Measurements from ENCODE around the gene CST3. TPM values are rescaled to one million over a fixed set of nuclear protein-coding genes. Genes with fewer than 3 reads are reported as not detected.

The CST3 gene
- total RNA-seq, 1 experiment from 2014 or later: 331 TPM

DNA sequence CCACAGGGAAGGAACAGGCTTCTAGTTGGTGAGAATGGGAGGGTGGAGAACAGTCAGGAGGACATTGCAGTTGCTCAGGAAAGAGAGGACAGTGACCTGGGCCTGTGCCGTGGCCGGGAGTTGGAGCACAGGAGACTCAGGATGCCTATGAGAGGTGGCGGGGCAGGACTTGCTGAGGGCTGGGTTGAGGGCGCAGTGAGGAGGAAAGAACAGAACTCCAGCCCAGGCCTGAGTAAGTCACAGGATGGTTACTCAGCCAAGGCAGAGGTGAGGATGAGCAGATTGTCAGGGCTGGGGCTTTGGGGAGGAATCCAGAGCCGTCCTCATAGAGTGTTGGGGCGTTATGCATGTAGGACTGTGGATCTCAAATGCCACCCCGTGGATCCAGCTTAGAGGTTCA is 29.9 kb upstream of the CST3 start:
- CTCF ChIA-PET: no interaction called here
- intact Hi-C loops (cut with micrococcal nuclease): loop anchor here (2.0 kb wide), 1 partner anchor 329 kb away; no protein-coding TSS in a partner anchor
- Histone ChIP-seq H3K79me2 (ENCODE audit: low read length) (no peaks in the 10 kb centered on the region), H3K27me3 (ENCODE audit: low read length) (no peaks in the 10 kb centered on the region), H3K36me3 (ENCODE audit: low read depth, low read length) (no peaks in the 10 kb centered on the region), H2AFZ (ENCODE audit: low read length) (no peak overlapping the region), H3K4me2 (ENCODE audit: low read length) (no peak overlapping the region), H3K9me2 (replicated peaks; ENCODE audit: low read length) (no peaks in the 10 kb centered on the region), H3K4me3 (ENCODE audit: low read length) (no peak overlapping the region), H3K27ac (ENCODE audit: low read length) (no peak overlapping the region), H3K9me3 (ENCODE audit: low read length) (no peaks in the 10 kb centered on the region), H4K20me1 (ENCODE audit: low read length) (no peaks in the 10 kb centered on the region), H3K4me1 (ENCODE audit: insufficient read depth, low read length) (no peaks in the 10 kb centered on the region), H3K9ac (ENCODE audit: low read length) (no peak overlapping the region), H3F3A (ENCODE audit: low read length, unreplicated experiment) (no peaks in the 10 kb centered on the region)
- TF ChIP-seq, protein P1, sequence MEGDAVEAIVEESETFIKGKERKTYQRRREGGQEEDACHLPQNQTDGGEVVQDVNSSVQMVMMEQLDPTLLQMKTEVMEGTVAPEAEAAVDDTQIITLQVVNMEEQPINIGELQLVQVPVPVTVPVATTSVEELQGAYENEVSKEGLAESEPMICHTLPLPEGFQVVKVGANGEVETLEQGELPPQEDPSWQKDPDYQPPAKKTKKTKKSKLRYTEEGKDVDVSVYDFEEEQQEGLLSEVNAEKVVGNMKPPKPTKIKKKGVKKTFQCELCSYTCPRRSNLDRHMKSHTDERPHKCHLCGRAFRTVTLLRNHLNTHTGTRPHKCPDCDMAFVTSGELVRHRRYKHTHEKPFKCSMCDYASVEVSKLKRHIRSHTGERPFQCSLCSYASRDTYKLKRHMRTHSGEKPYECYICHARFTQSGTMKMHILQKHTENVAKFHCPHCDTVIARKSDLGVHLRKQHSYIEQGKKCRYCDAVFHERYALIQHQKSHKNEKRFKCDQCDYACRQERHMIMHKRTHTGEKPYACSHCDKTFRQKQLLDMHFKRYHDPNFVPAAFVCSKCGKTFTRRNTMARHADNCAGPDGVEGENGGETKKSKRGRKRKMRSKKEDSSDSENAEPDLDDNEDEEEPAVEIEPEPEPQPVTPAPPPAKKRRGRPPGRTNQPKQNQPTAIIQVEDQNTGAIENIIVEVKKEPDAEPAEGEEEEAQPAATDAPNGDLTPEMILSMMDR (conservative IDR thresholded peaks at IDR 0.05; ENCODE audit: low read depth, low read length): no peak
- no peak for TF ChIP-seq EZH2phosphoT487 (IDR thresholded peaks at IDR 0.05; ENCODE audit: borderline replicate concordance, low read length)
- TF ChIP-seq EZH2 (IDR thresholded peaks at IDR 0.05; ENCODE audit: low read length, unreplicated experiment): no peak
- DNase-seq (no peak), ATAC-seq (no peak)
- BruUV-seq (replicated peaks): no TSS peak
- POLR2A ChIA-PET (ENCODE audit: unreplicated experiment): no interaction called here

DNA sequence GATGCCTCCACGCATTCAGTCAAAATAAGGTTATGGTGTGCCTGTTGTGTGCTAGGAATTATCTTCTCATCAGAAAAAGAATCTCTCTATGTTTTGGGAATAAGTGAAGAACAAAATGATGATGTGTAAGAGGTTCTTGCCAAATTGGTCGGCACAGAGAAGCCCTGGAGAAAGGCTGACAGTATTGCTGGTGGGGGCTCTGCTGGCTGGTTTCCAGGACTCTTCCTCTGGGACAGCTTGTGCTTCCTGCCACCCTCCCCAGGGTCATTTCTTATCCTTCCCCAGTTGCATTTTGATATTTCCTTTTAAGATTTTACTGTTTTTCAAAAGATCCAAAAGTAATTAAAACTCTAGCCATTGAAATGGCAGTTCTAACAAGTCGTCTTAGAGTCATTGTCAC is 28.9 kb upstream of the CST3 start:
- DNase-seq (no peak), ATAC-seq (no peak)
- H3K79me2 ChIP-seq (ENCODE audit: low read length): no peaks in the 10 kb centered on the region
- H3K4me2 ChIP-seq (ENCODE audit: low read length): no peak overlapping the region
- ChIA-PET CTCF (no interaction called here), POLR2A (ENCODE audit: unreplicated experiment) (no interaction called here)
- no peak overlapping the region for H3K27ac ChIP-seq (ENCODE audit: low read length)
- H3K9ac ChIP-seq (ENCODE audit: low read length): no peak overlapping the region
- no peaks in the 10 kb centered on the region for H3K9me3 ChIP-seq (ENCODE audit: low read length)
- H3K4me3 ChIP-seq (ENCODE audit: low read length): no peak overlapping the region
- H2AFZ ChIP-seq (ENCODE audit: low read length): no peak overlapping the region
- no TSS peak for BruUV-seq (replicated peaks)
- TF ChIP-seq EZH2 (IDR thresholded peaks at IDR 0.05; ENCODE audit: low read length, unreplicated experiment) (no peak), EZH2phosphoT487 (IDR thresholded peaks at IDR 0.05; ENCODE audit: borderline replicate concordance, low read length) (no peak)
- TF ChIP-seq, protein P1 (conservative IDR thresholded peaks at IDR 0.05; ENCODE audit: low read depth, low read length): no peak
- no peaks in the 10 kb centered on the region for H3K4me1 ChIP-seq (ENCODE audit: insufficient read depth, low read length)
- H4K20me1 ChIP-seq (ENCODE audit: low read length): no peaks in the 10 kb centered on the region
- intact Hi-C loops (cut with micrococcal nuclease): no loop called here
- H3K27me3 ChIP-seq (ENCODE audit: low read length): no peaks in the 10 kb centered on the region
- H3F3A ChIP-seq (ENCODE audit: low read length, unreplicated experiment): no peaks in the 10 kb centered on the region
- no peaks in the 10 kb centered on the region for H3K36me3 ChIP-seq (ENCODE audit: low read depth, low read length)
- H3K9me2 ChIP-seq (replicated peaks; ENCODE audit: low read length): no peaks in the 10 kb centered on the region

DNA sequence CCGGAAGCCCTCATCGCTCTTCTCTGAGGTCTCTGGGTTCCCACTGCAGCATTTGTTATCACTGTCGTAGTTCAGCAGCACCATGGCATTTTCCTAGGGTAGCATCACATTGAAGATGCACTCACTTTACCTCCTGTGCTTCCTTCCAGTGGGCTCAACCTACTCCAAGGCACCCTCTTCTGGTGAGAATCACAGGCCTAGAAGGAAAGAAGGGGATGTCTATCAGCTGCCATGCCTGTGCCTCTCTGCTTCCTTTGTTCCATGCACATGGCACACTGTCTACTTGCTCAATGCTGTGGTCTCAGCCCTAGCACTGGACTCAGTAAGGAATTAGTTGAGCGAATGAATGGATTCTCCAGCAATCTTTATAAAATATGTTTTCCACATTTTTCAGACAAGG is 28.4 kb upstream of the CST3 start:
- peak; percentile 25 for DNase-seq
- Histone ChIP-seq H3F3A (ENCODE audit: low read length, unreplicated experiment) (no peaks in the 10 kb centered on the region), H3K9ac (ENCODE audit: low read length) (no peak overlapping the region), H3K9me2 (replicated peaks; ENCODE audit: low read length) (no peaks in the 10 kb centered on the region), H3K27me3 (ENCODE audit: low read length) (no peaks in the 10 kb centered on the region), H3K79me2 (ENCODE audit: low read length) (no peaks in the 10 kb centered on the region), H4K20me1 (ENCODE audit: low read length) (no peaks in the 10 kb centered on the region), H3K9me3 (ENCODE audit: low read length) (no peaks in the 10 kb centered on the region), H2AFZ (ENCODE audit: low read length) (no peak overlapping the region), H3K4me3 (ENCODE audit: low read length) (no peak overlapping the region), H3K4me1 (ENCODE audit: insufficient read depth, low read length) (no peaks in the 10 kb centered on the region), H3K36me3 (ENCODE audit: low read depth, low read length) (no peaks in the 10 kb centered on the region), H3K4me2 (ENCODE audit: low read length) (no peak overlapping the region), H3K27ac (ENCODE audit: low read length) (no peak overlapping the region)
- ChIA-PET POLR2A (ENCODE audit: unreplicated experiment) (no interaction called here), CTCF (no interaction called here)
- intact Hi-C loops (cut with micrococcal nuclease): no loop called here
- TF ChIP-seq, protein P1 (conservative IDR thresholded peaks at IDR 0.05; ENCODE audit: low read depth, low read length): peak; percentile 36; the same call in 1 of the 2 replicates
- TF ChIP-seq EZH2 (IDR thresholded peaks at IDR 0.05; ENCODE audit: low read length, unreplicated experiment): no peak
- no TSS peak for BruUV-seq (replicated peaks)
- peak; percentile 45 for ATAC-seq
